ENCODE measurements around the gene CRYGC.

Gene CRYGC

GRCh38 chr2:208097313-208097712, 32.3 kb downstream of the CRYGC start:
- no peak for DNase-seq
- no peaks in the 10 kb centered on the region for H3K9me3 ChIP-seq (ENCODE audit: control insufficient read depth, low read length)
- H3K4me1 ChIP-seq (ENCODE audit: control insufficient read depth, insufficient read depth, low read length, poor library complexity, severe bottlenecking), result peaks cover 2% of the 10 kb centered on the region
- H3K27ac ChIP-seq (ENCODE audit: insufficient read depth, low read length, poor library complexity, severe bottlenecking), result no peak overlapping the region
- no peaks in the 10 kb centered on the region for H3K36me3 ChIP-seq (ENCODE audit: control insufficient read depth, insufficient read depth, low read length)
- no peaks in the 10 kb centered on the region for H3K27me3 ChIP-seq (replicated peaks; ENCODE audit: control insufficient read depth, insufficient read depth, low read length, poor library complexity, severe bottlenecking)
- H3K4me3 ChIP-seq (ENCODE audit: insufficient read depth, low read depth, low read length, poor library complexity, severe bottlenecking), result no peak overlapping the region

GRCh38 chr2:208096080-208096479, 33.5 kb downstream of the CRYGC start:
- no peaks in the 10 kb centered on the region for H3K9me3 ChIP-seq (ENCODE audit: control insufficient read depth, low read length)
- H3K27ac ChIP-seq (ENCODE audit: insufficient read depth, low read length, poor library complexity, severe bottlenecking), result no peak overlapping the region
- no peaks in the 10 kb centered on the region for H3K27me3 ChIP-seq (replicated peaks; ENCODE audit: control insufficient read depth, insufficient read depth, low read length, poor library complexity, severe bottlenecking)
- DNase-seq, result no peak
- no peaks in the 10 kb centered on the region for H3K36me3 ChIP-seq (ENCODE audit: control insufficient read depth, insufficient read depth, low read length)
- H3K4me3 ChIP-seq (ENCODE audit: insufficient read depth, low read depth, low read length, poor library complexity, severe bottlenecking), result no peak overlapping the region
- H3K4me1 ChIP-seq (ENCODE audit: control insufficient read depth, insufficient read depth, low read length, poor library complexity, severe bottlenecking), result no peaks in the 10 kb centered on the region

- DNase-seq, result no peak
- H3K4me1 ChIP-seq (ENCODE audit: control insufficient read depth, insufficient read depth, low read length, poor library complexity, severe bottlenecking), result no peaks in the 10 kb centered on the region
Observed at GRCh38 chr2:208093128-208093527, 36.5 kb downstream of the CRYGC start.

GRCh38 chr2:208092093-208092832, 37.4 kb downstream of the CRYGC start:
- Histone ChIP-seq H3K4me1 (ENCODE audit: control insufficient read depth, insufficient read depth, low read length, poor library complexity, severe bottlenecking) (no peaks in the 10 kb centered on the region), H3K9me3 (ENCODE audit: control insufficient read depth, low read length) (no peaks in the 10 kb centered on the region), H3K36me3 (ENCODE audit: control insufficient read depth, insufficient read depth, low read length) (no peaks in the 10 kb centered on the region), H3K4me3 (ENCODE audit: insufficient read depth, low read depth, low read length, poor library complexity, severe bottlenecking) (no peak overlapping the region), H3K27me3 (replicated peaks; ENCODE audit: control insufficient read depth, insufficient read depth, low read length, poor library complexity, severe bottlenecking) (no peaks in the 10 kb centered on the region), H3K27ac (ENCODE audit: insufficient read depth, low read length, poor library complexity, severe bottlenecking) (no peak overlapping the region)
- no peak for DNase-seq

More at GRCh38 chr2:208093128-208093527, 36.5 kb downstream of the CRYGC start:
- Histone ChIP-seq H3K27ac (ENCODE audit: insufficient read depth, low read length, poor library complexity, severe bottlenecking) (no peak overlapping the region), H3K4me3 (ENCODE audit: insufficient read depth, low read depth, low read length, poor library complexity, severe bottlenecking) (no peak overlapping the region), H3K36me3 (ENCODE audit: control insufficient read depth, insufficient read depth, low read length) (no peaks in the 10 kb centered on the region), H3K9me3 (ENCODE audit: control insufficient read depth, low read length) (no peaks in the 10 kb centered on the region), H3K27me3 (replicated peaks; ENCODE audit: control insufficient read depth, insufficient read depth, low read length, poor library complexity, severe bottlenecking) (no peaks in the 10 kb centered on the region)

- no peaks in the 10 kb centered on the region for H3K27me3 ChIP-seq (replicated peaks; ENCODE audit: control insufficient read depth, insufficient read depth, low read length, poor library complexity, severe bottlenecking)
- no peak overlapping the region for H3K4me3 ChIP-seq (ENCODE audit: insufficient read depth, low read depth, low read length, poor library complexity, severe bottlenecking)
- no peaks in the 10 kb centered on the region for H3K36me3 ChIP-seq (ENCODE audit: control insufficient read depth, insufficient read depth, low read length)
- no peak overlapping the region for H3K27ac ChIP-seq (ENCODE audit: insufficient read depth, low read length, poor library complexity, severe bottlenecking)
- no peak for DNase-seq
- no peaks in the 10 kb centered on the region for H3K4me1 ChIP-seq (ENCODE audit: control insufficient read depth, insufficient read depth, low read length, poor library complexity, severe bottlenecking)
- H3K9me3 ChIP-seq (ENCODE audit: control insufficient read depth, low read length), result no peaks in the 10 kb centered on the region
Observed at GRCh38 chr2:208090420-208090819, 39.2 kb downstream of the CRYGC start.

- no peaks in the 10 kb centered on the region for H3K36me3 ChIP-seq (ENCODE audit: control insufficient read depth, insufficient read depth, low read length)
- H3K9me3 ChIP-seq (ENCODE audit: control insufficient read depth, low read length), result no peaks in the 10 kb centered on the region
- DNase-seq, result no peak
- H3K4me1 ChIP-seq (ENCODE audit: control insufficient read depth, insufficient read depth, low read length, poor library complexity, severe bottlenecking), result no peaks in the 10 kb centered on the region
- no peaks in the 10 kb centered on the region for H3K27me3 ChIP-seq (replicated peaks; ENCODE audit: control insufficient read depth, insufficient read depth, low read length, poor library complexity, severe bottlenecking)
- no peak overlapping the region for H3K4me3 ChIP-seq (ENCODE audit: insufficient read depth, low read depth, low read length, poor library complexity, severe bottlenecking)
- no peak overlapping the region for H3K27ac ChIP-seq (ENCODE audit: insufficient read depth, low read length, poor library complexity, severe bottlenecking)
Observed at GRCh38 chr2:208086029-208086428, 43.6 kb downstream of the CRYGC start.

- no peaks in the 10 kb centered on the region for H3K4me1 ChIP-seq (ENCODE audit: control insufficient read depth, insufficient read depth, low read length, poor library complexity, severe bottlenecking)
- no peak overlapping the region for H3K4me3 ChIP-seq (ENCODE audit: insufficient read depth, low read depth, low read length, poor library complexity, severe bottlenecking)
- H3K36me3 ChIP-seq (ENCODE audit: control insufficient read depth, insufficient read depth, low read length), result no peaks in the 10 kb centered on the region
- H3K27ac ChIP-seq (ENCODE audit: insufficient read depth, low read length, poor library complexity, severe bottlenecking), result no peak overlapping the region
- no peak for DNase-seq
- no peaks in the 10 kb centered on the region for H3K27me3 ChIP-seq (replicated peaks; ENCODE audit: control insufficient read depth, insufficient read depth, low read length, poor library complexity, severe bottlenecking)
- H3K9me3 ChIP-seq (ENCODE audit: control insufficient read depth, low read length), result no peaks in the 10 kb centered on the region
Observed at GRCh38 chr2:208083807-208084206, 45.8 kb downstream of the CRYGC start.
